SK-N-SH (cell line): ENCODE data around the gene PHF23.

Source experiments
- FOXM1 ChIP-seq: IDR thresholded peaks from 2 replicates; pipeline ENCODE4 v1.4.0; 2012; ENCODE audit warnings: low read depth, mild to moderate bottlenecking
- POLR2AphosphoS5 ChIP-seq: IDR thresholded peaks from 2 replicates; pipeline ENCODE4 v1.6.1; 2012; ENCODE audit warnings: low read depth, low read length
- REST ChIP-seq: IDR thresholded peaks from 2 replicates; pipeline ENCODE4 v1.6.1; 2012; ENCODE audit warnings: mild to moderate bottlenecking, low read depth, low read length, moderate library complexity
- TAF1 ChIP-seq: IDR thresholded peaks from 2 replicates; pipeline ENCODE4 v1.6.1; 2012; ENCODE audit warnings: low read depth, mild to moderate bottlenecking, low read length, moderate library complexity, borderline replicate concordance
- TEAD4 ChIP-seq: IDR thresholded peaks from 2 replicates; pipeline ENCODE4 v1.4.0; 2012; ENCODE audit warnings: mild to moderate bottlenecking, borderline replicate concordance; ENCODE audit not compliant: insufficient read depth
- USF2 ChIP-seq: fragments of 150-350 bp; IDR thresholded peaks from 2 replicates; pipeline ENCODE4 v1.6.1; 2017; ENCODE audit warnings: antibody characterized with exemption, low read length, low read depth, borderline replicate concordance
- TF ChIP-seq, protein P1 (sequence below): fragments of 200-600 bp; sonication (generic); IDR thresholded peaks from 2 replicates; pipeline ENCODE4 v1.6.1; 2017; ENCODE audit warnings: antibody characterized with exemption, mild to moderate bottlenecking, moderate library complexity

- TF ChIP-seq REST (no peak), TEAD4 (0 out of 2 replicates have a peak, but pooled peaks have one; percentile 19), TAF1 (peak; percentile 80), USF2 (no peak), POLR2AphosphoS5 (peak; percentile 67), FOXM1 (no peak)
- TF ChIP-seq, protein P1, sequence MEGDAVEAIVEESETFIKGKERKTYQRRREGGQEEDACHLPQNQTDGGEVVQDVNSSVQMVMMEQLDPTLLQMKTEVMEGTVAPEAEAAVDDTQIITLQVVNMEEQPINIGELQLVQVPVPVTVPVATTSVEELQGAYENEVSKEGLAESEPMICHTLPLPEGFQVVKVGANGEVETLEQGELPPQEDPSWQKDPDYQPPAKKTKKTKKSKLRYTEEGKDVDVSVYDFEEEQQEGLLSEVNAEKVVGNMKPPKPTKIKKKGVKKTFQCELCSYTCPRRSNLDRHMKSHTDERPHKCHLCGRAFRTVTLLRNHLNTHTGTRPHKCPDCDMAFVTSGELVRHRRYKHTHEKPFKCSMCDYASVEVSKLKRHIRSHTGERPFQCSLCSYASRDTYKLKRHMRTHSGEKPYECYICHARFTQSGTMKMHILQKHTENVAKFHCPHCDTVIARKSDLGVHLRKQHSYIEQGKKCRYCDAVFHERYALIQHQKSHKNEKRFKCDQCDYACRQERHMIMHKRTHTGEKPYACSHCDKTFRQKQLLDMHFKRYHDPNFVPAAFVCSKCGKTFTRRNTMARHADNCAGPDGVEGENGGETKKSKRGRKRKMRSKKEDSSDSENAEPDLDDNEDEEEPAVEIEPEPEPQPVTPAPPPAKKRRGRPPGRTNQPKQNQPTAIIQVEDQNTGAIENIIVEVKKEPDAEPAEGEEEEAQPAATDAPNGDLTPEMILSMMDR = no peak
Observed at GRCh38 chr17:7219812-7220592, 19.3 kb downstream of the PHF23 start, which contains the start of the genes ACADVL and DLG4.
